HepG2 (cell line): ENCODE results near the gene SNUPN. TPM values are rescaled to one million over a fixed set of nuclear protein-coding genes. Genes with fewer than 3 reads are reported as not detected.

Experiments
- AGO1 ChIP-seq: fragments of 200-400 bp; formaldehyde crosslinking; IDR thresholded peaks from 2 replicates; pipeline ENCODE4 v1.6.1; 2017; ENCODE audit warnings: mild to moderate bottlenecking, low read depth, low read length, moderate library complexity; ENCODE audit not compliant: poor library complexity, severe bottlenecking
- ATAD3A ChIP-seq: sonication (generic); formaldehyde crosslinking; IDR thresholded peaks from 2 replicates; pipeline ENCODE4 v1.4.0; 2020; ENCODE audit warnings: missing genetic modification reagents
- CCDC6 ChIP-seq: sonication (generic); formaldehyde crosslinking; IDR thresholded peaks from 2 replicates; pipeline ENCODE4 v1.8.1; 2022; ENCODE audit warnings: mild to moderate bottlenecking, missing genetic modification reagents, moderate library complexity
- GPN1 ChIP-seq: sonication (generic); formaldehyde crosslinking; IDR thresholded peaks from 2 replicates; pipeline ENCODE4 v1.5.1; 2020; ENCODE audit warnings: missing genetic modification reagents, borderline replicate concordance
- GZF1 ChIP-seq: sonication (generic); formaldehyde crosslinking; IDR thresholded peaks from 2 replicates; pipeline ENCODE4 v1.5.1; 2020; ENCODE audit warnings: mild to moderate bottlenecking, missing genetic modification reagents
- KLF15 ChIP-seq: sonication (generic); formaldehyde crosslinking; IDR thresholded peaks from 2 replicates; pipeline ENCODE4 v1.8.1; 2023; ENCODE audit warnings: borderline replicate concordance, mild to moderate bottlenecking, inconsistent platforms, missing genetic modification reagents, mixed read lengths
- MEF2D ChIP-seq: sonication (generic); formaldehyde crosslinking; IDR thresholded peaks from 2 replicates; pipeline ENCODE4 v1.5.1; 2020; ENCODE audit warnings: mild to moderate bottlenecking, missing genetic modification reagents
- PHB2 ChIP-seq: fragments of 450-650 bp; IDR thresholded peaks from 2 replicates; pipeline ENCODE4 v1.6.1; 2018; ENCODE audit not compliant: partially characterized antibody
- SP1 ChIP-seq, 2 experiments: fragments of 450-650 bp in 1 of 2; sonication (generic) in 1 of 2; formaldehyde crosslinking in 1 of 2; IDR thresholded peaks; 2 replicates each; pipeline versions ENCODE4 v1.4.0 to v1.6.1; 2016 to 2020; ENCODE audit warnings: missing genetic modification reagents in 1 of 2
- TCF7L2 ChIP-seq: IDR thresholded peaks from 2 replicates; pipeline ENCODE4 v1.6.1; 2011; ENCODE audit warnings: mild to moderate bottlenecking, low read depth, low read length, moderate library complexity
- ZBTB21 ChIP-seq: sonication (generic); formaldehyde crosslinking; IDR thresholded peaks from 2 replicates; pipeline ENCODE4 v1.4.0; 2020; ENCODE audit warnings: missing genetic modification reagents
- ZMYM4 ChIP-seq: sonication (generic); formaldehyde crosslinking; IDR thresholded peaks from 2 replicates; pipeline ENCODE4 v1.8.1; 2023; ENCODE audit warnings: mild to moderate bottlenecking, missing genetic modification reagents
- ZNF12 ChIP-seq: sonication (generic); formaldehyde crosslinking; IDR thresholded peaks from 2 replicates; pipeline ENCODE4 v1.5.0; 2020; ENCODE audit warnings: missing genetic modification reagents
- ZNF260 ChIP-seq: sonication (generic); formaldehyde crosslinking; IDR thresholded peaks from 2 replicates; pipeline ENCODE4 v1.4.0; 2020; ENCODE audit warnings: missing genetic modification reagents, low read depth, mild to moderate bottlenecking, borderline replicate concordance
- ZNF670 ChIP-seq: sonication (generic); formaldehyde crosslinking; IDR thresholded peaks from 2 replicates; pipeline ENCODE4 v1.8.0; 2022; ENCODE audit warnings: mild to moderate bottlenecking, missing genetic modification reagents, borderline replicate concordance
- ZSCAN9 ChIP-seq: IDR thresholded peaks from 2 replicates; pipeline ENCODE4 v1.6.1; 2016; ENCODE audit warnings: borderline replicate concordance
- polyA plus RNA-seq, 8 experiments: library from polyadenylated mRNA; depleted of rRNA in 3 of 8; stranded (reverse) in 7 of 8; unstranded in 1 of 8; fragments of >200 nt; fragmentation: Illumina TruSeq in 4 of 8; extraction: Trizol in 4 of 8; gene quantifications; 2 replicates each; pipeline versions ENCODE4 v1.2.1 to v1.2.3, GENCODE V29; 2011 to 2016; ENCODE audit warnings: low read depth in 4 of 8, missing spikeins in 1 of 8, mixed read lengths in 1 of 8; ENCODE audit not compliant: insufficient read depth in 1 of 8
- total RNA-seq, 5 experiments: library from RNA; depleted of rRNA; stranded (reverse); fragments of >200 nt; fragmentation: Illumina TruSeq; extraction: Trizol; gene quantifications; 2 replicates each; pipeline ENCODE4 v1.2.3, GENCODE V29; 2016; ENCODE audit warnings: low read depth in 1 of 5
- TF ChIP-seq, protein P1 (sequence below): IDR thresholded peaks from 2 replicates; pipeline ENCODE4 v1.6.1; 2016; ENCODE audit warnings: low read depth
- TF ChIP-seq, protein P2 (sequence below): sonication (generic); formaldehyde crosslinking; IDR thresholded peaks from 2 replicates; pipeline ENCODE4 v1.4.0; 2020; ENCODE audit warnings: missing genetic modification reagents, mild to moderate bottlenecking, borderline replicate concordance
- TF ChIP-seq, protein P3 (sequence below): sonication (generic); formaldehyde crosslinking; IDR thresholded peaks from 2 replicates; pipeline ENCODE4 v1.4.0; 2020; ENCODE audit warnings: missing genetic modification reagents
- TF ChIP-seq, protein P4 (sequence below): sonication (generic); formaldehyde crosslinking; IDR thresholded peaks from 2 replicates; pipeline ENCODE4 v1.4.0; 2020; ENCODE audit warnings: missing genetic modification reagents

The SNUPN gene
- total and polyA plus RNA-seq, 2 of the 13 experiments (the other 11 are each of a cell fraction or from before 2014, with no cell fraction given) = 9.0 to 16.4 TPM

DNA sequence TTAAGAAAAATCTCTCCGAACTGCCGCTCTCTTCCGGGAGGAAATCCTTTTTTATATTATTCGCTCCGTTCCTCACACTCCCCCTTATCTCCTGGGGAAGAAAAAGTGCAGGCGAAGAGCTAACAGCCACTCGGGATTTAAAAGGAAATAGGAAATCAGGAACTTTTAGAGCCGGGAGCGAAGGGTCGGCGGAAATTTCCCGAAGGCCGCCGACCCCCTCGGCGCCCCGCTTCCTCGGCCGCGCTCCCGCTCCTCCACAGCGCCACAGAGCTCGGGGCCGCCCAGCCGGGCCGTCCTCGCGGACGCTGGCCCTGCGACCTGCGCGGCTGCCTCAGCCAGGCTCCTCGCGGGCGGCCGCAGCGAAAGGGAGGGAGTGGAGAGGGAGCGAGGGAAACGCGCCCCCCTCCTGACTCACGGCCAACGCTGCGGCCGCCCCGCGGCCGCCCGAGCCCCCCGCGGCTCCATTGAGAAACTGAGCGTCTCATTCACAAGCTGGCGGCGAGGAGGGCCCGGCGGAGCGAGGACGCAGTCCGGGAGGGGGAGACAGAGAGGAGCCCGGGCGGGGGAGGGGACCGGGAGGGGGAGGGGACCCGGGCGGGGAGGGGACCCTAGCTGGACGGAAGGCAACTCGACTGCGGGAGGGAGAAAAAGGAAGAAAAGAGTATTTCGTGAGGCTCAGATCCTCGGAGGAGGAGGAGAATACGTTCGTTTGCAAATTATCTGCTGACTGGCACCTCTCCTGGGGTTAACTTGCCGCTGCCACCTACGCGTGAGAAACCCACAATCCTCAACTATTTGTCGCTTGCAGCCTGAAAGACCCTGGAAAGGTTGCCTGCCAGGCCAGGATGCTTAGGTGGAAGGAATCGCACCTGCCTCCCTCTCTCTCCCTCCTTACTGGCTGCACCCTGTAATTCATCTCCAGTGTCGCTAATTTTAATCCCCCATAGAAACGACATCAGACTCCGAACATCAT, 46.3 kb downstream of the SNUPN start, which contains the start of gene PTPN9 (continued):
- no peak for TF ChIP-seq MEF2D
- no peak for TF ChIP-seq SP1 (IDR thresholded peaks at IDR 0.05)
- no peak for TF ChIP-seq SP1 (CRISPR knock-in tag; IDR thresholded peaks at IDR 0.05)
- no peak for TF ChIP-seq GPN1 (CRISPR knock-in tag)
- TF ChIP-seq ZMYM4 (CRISPR knock-in tag) = peak; percentile 11; the same call in 1 of the 2 replicates
- TF ChIP-seq GZF1 (CRISPR knock-in tag) = no peak
- TF ChIP-seq ZNF670 (CRISPR knock-in tag) = no peak
- TF ChIP-seq ZNF260 (CRISPR knock-in tag) = no peak
- TF ChIP-seq, protein P1, sequence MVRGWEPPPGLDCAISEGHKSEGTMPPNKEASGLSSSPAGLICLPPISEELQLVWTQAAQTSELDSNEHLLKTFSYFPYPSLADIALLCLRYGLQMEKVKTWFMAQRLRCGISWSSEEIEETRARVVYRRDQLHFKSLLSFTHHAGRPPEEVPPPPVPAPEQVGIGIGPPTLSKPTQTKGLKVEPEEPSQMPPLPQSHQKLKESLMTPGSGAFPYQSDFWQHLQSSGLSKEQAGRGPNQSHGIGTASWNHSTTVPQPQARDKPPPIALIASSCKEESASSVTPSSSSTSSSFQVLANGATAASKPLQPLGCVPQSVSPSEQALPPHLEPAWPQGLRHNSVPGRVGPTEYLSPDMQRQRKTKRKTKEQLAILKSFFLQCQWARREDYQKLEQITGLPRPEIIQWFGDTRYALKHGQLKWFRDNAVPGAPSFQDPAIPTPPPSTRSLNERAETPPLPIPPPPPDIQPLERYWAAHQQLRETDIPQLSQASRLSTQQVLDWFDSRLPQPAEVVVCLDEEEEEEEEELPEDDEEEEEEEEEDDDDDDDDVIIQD = no peak
- TF ChIP-seq AGO1 = no peak
- TF ChIP-seq, protein P2, sequence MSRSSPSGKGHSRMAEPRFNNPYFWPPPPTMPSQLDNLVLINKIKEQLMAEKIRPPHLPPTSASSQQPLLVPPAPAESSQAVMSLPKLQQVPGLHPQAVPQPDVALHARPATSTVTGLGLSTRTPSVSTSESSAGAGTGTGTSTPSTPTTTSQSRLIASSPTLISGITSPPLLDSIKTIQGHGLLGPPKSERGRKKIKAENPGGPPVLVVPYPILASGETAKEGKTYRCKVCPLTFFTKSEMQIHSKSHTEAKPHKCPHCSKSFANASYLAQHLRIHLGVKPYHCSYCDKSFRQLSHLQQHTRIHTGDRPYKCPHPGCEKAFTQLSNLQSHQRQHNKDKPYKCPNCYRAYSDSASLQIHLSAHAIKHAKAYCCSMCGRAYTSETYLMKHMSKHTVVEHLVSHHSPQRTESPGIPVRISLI (CRISPR knock-in tag) = no peak
- TF ChIP-seq CCDC6 (CRISPR knock-in tag) = no peak
- TF ChIP-seq KLF15 (CRISPR knock-in tag) = no peak
- TF ChIP-seq, protein P3, sequence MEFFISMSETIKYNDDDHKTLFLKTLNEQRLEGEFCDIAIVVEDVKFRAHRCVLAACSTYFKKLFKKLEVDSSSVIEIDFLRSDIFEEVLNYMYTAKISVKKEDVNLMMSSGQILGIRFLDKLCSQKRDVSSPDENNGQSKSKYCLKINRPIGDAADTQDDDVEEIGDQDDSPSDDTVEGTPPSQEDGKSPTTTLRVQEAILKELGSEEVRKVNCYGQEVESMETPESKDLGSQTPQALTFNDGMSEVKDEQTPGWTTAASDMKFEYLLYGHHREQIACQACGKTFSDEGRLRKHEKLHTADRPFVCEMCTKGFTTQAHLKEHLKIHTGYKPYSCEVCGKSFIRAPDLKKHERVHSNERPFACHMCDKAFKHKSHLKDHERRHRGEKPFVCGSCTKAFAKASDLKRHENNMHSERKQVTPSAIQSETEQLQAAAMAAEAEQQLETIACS (CRISPR knock-in tag) = no peak
- no peak for TF ChIP-seq ZBTB21 (CRISPR knock-in tag)
- TF ChIP-seq PHB2 = no peak
- TF ChIP-seq ATAD3A (CRISPR knock-in tag) = no peak
- TF ChIP-seq ZNF12 = no peak
- TF ChIP-seq, protein P4, sequence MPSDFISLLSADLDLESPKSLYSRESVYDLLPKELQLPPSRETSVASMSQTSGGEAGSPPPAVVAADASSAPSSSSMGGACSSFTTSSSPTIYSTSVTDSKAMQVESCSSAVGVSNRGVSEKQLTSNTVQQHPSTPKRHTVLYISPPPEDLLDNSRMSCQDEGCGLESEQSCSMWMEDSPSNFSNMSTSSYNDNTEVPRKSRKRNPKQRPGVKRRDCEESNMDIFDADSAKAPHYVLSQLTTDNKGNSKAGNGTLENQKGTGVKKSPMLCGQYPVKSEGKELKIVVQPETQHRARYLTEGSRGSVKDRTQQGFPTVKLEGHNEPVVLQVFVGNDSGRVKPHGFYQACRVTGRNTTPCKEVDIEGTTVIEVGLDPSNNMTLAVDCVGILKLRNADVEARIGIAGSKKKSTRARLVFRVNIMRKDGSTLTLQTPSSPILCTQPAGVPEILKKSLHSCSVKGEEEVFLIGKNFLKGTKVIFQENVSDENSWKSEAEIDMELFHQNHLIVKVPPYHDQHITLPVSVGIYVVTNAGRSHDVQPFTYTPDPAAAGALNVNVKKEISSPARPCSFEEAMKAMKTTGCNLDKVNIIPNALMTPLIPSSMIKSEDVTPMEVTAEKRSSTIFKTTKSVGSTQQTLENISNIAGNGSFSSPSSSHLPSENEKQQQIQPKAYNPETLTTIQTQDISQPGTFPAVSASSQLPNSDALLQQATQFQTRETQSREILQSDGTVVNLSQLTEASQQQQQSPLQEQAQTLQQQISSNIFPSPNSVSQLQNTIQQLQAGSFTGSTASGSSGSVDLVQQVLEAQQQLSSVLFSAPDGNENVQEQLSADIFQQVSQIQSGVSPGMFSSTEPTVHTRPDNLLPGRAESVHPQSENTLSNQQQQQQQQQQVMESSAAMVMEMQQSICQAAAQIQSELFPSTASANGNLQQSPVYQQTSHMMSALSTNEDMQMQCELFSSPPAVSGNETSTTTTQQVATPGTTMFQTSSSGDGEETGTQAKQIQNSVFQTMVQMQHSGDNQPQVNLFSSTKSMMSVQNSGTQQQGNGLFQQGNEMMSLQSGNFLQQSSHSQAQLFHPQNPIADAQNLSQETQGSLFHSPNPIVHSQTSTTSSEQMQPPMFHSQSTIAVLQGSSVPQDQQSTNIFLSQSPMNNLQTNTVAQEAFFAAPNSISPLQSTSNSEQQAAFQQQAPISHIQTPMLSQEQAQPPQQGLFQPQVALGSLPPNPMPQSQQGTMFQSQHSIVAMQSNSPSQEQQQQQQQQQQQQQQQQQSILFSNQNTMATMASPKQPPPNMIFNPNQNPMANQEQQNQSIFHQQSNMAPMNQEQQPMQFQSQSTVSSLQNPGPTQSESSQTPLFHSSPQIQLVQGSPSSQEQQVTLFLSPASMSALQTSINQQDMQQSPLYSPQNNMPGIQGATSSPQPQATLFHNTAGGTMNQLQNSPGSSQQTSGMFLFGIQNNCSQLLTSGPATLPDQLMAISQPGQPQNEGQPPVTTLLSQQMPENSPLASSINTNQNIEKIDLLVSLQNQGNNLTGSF (CRISPR knock-in tag) = no peak
- TF ChIP-seq TCF7L2 = no peak
- TF ChIP-seq ZSCAN9 (CRISPR knock-in tag) = no peak
